K562 (cell line): ENCODE results near the gene CNOT11. TPM values are rescaled to one million over a fixed set of nuclear protein-coding genes. Genes with fewer than 3 reads are reported as not detected.

ENCODE experiments used
- ATAC-seq: fragments of 200-7000 bp; cut with Tn5 transposase; 3 replicates; pipeline ENCODE4 v1.9.1; 2020; ENCODE audit warnings: moderate library complexity
- BruUV-seq: library from RNA; stranded (reverse); fragments of 400-500 nt; replicated peaks from 2 replicates; lab custom pipeline; 2021; lab: Mats Ljungman, UMichigan
- CTCF ChIA-PET: fragments of 300-600 bp; formaldehyde crosslinking; extraction: SDS; loops from one replicate; lab custom pipeline; 2021; ENCODE audit warnings: low intra/inter-chr PET ratio; lab: Yijun Ruan, JAX
- POLR2A ChIA-PET: fragments of 300-600, 350-650 bp; sonication (Branson Sonifier 250); formaldehyde crosslinking; extraction: SDS; loops from one replicate; lab custom pipeline; 2021; ENCODE audit warnings: antibody characterized with exemption, inconsistent platforms; lab: Yijun Ruan, JAX
- DNase-seq, 4 experiments: peaks; one replicate each; pipeline versions ENCODE4 v3.0.0 to v3.0.0-alpha.2; 2011 to 2018; ENCODE audit warnings: low spot score in 3 of 4, mixed read lengths in 3 of 4; ENCODE audit errors: extremely low read depth in 1 of 4
- FAIRE-seq: peaks from 2 replicates; lab custom pipeline; 2011; peaks lifted over from hg19 to GRCh38; lab: Jason Lieb, UNC
- H2AFZ ChIP-seq: 2 replicates; pipeline ENCODE4 v1.6.0; 2011; ENCODE audit warnings: low read depth, low read length, control low read depth, inconsistent platforms
- H3K27ac ChIP-seq: fragments of 200-600 bp; 3 replicates; pipeline ENCODE4 v1.8.0; 2011; ENCODE audit warnings: low read depth, mild to moderate bottlenecking, control low read depth, inconsistent platforms, low read length, moderate library complexity, mixed read lengths; ENCODE audit errors: extremely low read depth
- H3K27me3 ChIP-seq, 2 experiments: fragments of 300-600 bp in 1 of 2; 2 replicates in 1 of 2; 3 replicates in 1 of 2; pipeline versions ENCODE4 v1.6.0 to v1.8.0; 2011; ENCODE audit warnings: inconsistent platforms in 2 of 2, low read length in 2 of 2, mild to moderate bottlenecking in 1 of 2, mixed read lengths in 1 of 2, moderate library complexity in 1 of 2; ENCODE audit not compliant: control insufficient read depth in 2 of 2, insufficient read depth in 2 of 2
- H3K36me3 ChIP-seq: fragments of 300-600 bp; 3 replicates; pipeline ENCODE4 v1.8.0; 2011; ENCODE audit warnings: mild to moderate bottlenecking, low read length, inconsistent platforms; ENCODE audit not compliant: control insufficient read depth, insufficient read depth
- H3K4me1 ChIP-seq, 2 experiments: fragments of 200-600 bp in 1 of 2; replicated peaks in 1 of 2; 2 replicates in 1 of 2; 3 replicates in 1 of 2; pipeline versions ENCODE4 v1.5.1 to v1.8.0; 2011; ENCODE audit warnings: inconsistent platforms in 2 of 2, low read length in 2 of 2, mild to moderate bottlenecking in 1 of 2, mixed read lengths in 1 of 2, moderate library complexity in 1 of 2; ENCODE audit not compliant: control insufficient read depth in 2 of 2, insufficient read depth in 2 of 2
- H3K4me2 ChIP-seq: 2 replicates; pipeline ENCODE4 v1.6.1; 2011; ENCODE audit warnings: low read length, control low read depth, inconsistent platforms, mixed read lengths; ENCODE audit not compliant: insufficient read depth
- H3K4me3 ChIP-seq: fragments of 200-600 bp; sonication (generic), shearing (Covaris generic); 2 replicates; pipeline ENCODE4 v1.5.1; 2016; ENCODE audit warnings: control low read depth, inconsistent platforms
- H3K79me2 ChIP-seq: fragments of 200-600 bp; 3 replicates; pipeline ENCODE4 v1.8.0; 2011; ENCODE audit warnings: low read length, inconsistent platforms; ENCODE audit not compliant: control insufficient read depth, insufficient read depth
- H3K9ac ChIP-seq, 2 experiments: 2 replicates each; pipeline versions ENCODE4 v1.6.0 to v1.6.1; 2011; ENCODE audit warnings: low read depth in 2 of 2, low read length in 2 of 2, control low read depth in 1 of 2, inconsistent platforms in 1 of 2, mild to moderate bottlenecking in 1 of 2, mixed read lengths in 1 of 2; ENCODE audit not compliant: insufficient read depth in 1 of 2
- H3K9me1 ChIP-seq: one replicate; pipeline ENCODE4 v1.6.0; 2011; ENCODE audit warnings: inconsistent platforms, mild to moderate bottlenecking, low read length, moderate library complexity; ENCODE audit not compliant: control insufficient read depth, insufficient read depth
- H3K9me3 ChIP-seq: replicated peaks from 2 replicates; pipeline ENCODE4 v1.5.1; 2011; ENCODE audit warnings: low read depth, low read length, inconsistent platforms; ENCODE audit not compliant: control insufficient read depth, insufficient read depth
- H4K20me1 ChIP-seq: replicated peaks from 2 replicates; pipeline ENCODE4 v1.6.1; 2011; ENCODE audit warnings: low read length, inconsistent platforms, mixed read lengths; ENCODE audit not compliant: control insufficient read depth, insufficient read depth
- BRCA1 ChIP-seq, 2 experiments: fragments of 450-650 bp in 1 of 2; sonication (generic) in 1 of 2; formaldehyde crosslinking in 1 of 2; IDR thresholded peaks; 2 replicates each; pipeline versions ENCODE4 v1.5.0 to v1.6.1; 2017 to 2020; ENCODE audit warnings: mild to moderate bottlenecking in 1 of 2, missing genetic modification reagents in 1 of 2
- ELF4 ChIP-seq: fragments of 450-650 bp; formaldehyde crosslinking; IDR thresholded peaks from 2 replicates; pipeline ENCODE4 v1.4.0; 2022; ENCODE audit warnings: missing genetic modification characterization
- ERF ChIP-seq: fragments of 450-650 bp; formaldehyde crosslinking; IDR thresholded peaks from 2 replicates; pipeline ENCODE4 v1.4.0; 2020; ENCODE audit warnings: mild to moderate bottlenecking, mixed read lengths
- FOXP1 ChIP-seq: sonication (generic); formaldehyde crosslinking; IDR thresholded peaks from 2 replicates; pipeline ENCODE4 v1.8.0; 2022; ENCODE audit warnings: mild to moderate bottlenecking, missing genetic modification reagents
- TCF7 ChIP-seq: sonication (generic); IDR thresholded peaks from 2 replicates; pipeline ENCODE4 v1.6.1; 2016; ENCODE audit warnings: antibody characterized with exemption, borderline replicate concordance
- ZC3H11A ChIP-seq: IDR thresholded peaks from 2 replicates; pipeline ENCODE4 v1.6.1; 2012; ENCODE audit warnings: low read depth, low read length, improper control_type of control experiment
- ZFPM2 ChIP-seq: fragments of 250-450 bp; sonication (Bioruptor Pico); IDR thresholded peaks from 2 replicates; pipeline ENCODE4 v1.5.1; 2022; ENCODE audit warnings: mild to moderate bottlenecking
- ZNF146 ChIP-seq: IDR thresholded peaks from one replicate; pipeline ENCODE4 v1.6.1; 2018; ENCODE audit warnings: missing compliant biosample characterization; ENCODE audit not compliant: unreplicated experiment
- ZNF165 ChIP-seq: fragments of 250-450 bp; sonication (Bioruptor Pico); IDR thresholded peaks from 2 replicates; pipeline ENCODE4 v1.4.0; 2020; ENCODE audit warnings: borderline replicate concordance
- ZNF232 ChIP-seq: sonication (generic); formaldehyde crosslinking; IDR thresholded peaks from 2 replicates; pipeline ENCODE4 v1.8.0; 2022; ENCODE audit warnings: mild to moderate bottlenecking, missing genetic modification reagents
- ZNF274 ChIP-seq: IDR thresholded peaks from 2 replicates; pipeline ENCODE4 v1.6.1; 2011; ENCODE audit warnings: low read depth, mild to moderate bottlenecking, low read length, moderate library complexity, borderline replicate concordance
- ZNF354B ChIP-seq: fragments of 250-450 bp; sonication (Bioruptor Pico); IDR thresholded peaks from 2 replicates; pipeline ENCODE4 v1.4.0; 2020
- WGBS: fragments of 100-300 bp; shearing (Covaris generic); methylation state at CpG from one replicate; pipeline ENCODE4 v1.1.6; 2016; ENCODE audit warnings: low coverage, mixed read lengths; ENCODE audit not compliant: insufficient coverage; ENCODE audit errors: missing lambda C conversion rate; 5-methylcytosine and 5-hydroxymethylcytosine counted together
- in situ Hi-C: fragments of 300-500 bp; cut with MboI; formaldehyde crosslinking; loops from 4 replicates; pipeline ENCODE4 v1.15.0; 2018; ENCODE audit warnings: inconsistent platforms, mixed read lengths
- intact Hi-C: fragments of 100-400 bp; cut with micrococcal nuclease; formaldehyde crosslinking; loops from 2 replicates; pipeline ENCODE4 v1.14.2; 2022
- polyA plus RNA-seq, 8 experiments: library from polyadenylated mRNA; depleted of rRNA in 4 of 8; stranded (reverse) in 5 of 8; unstranded in 3 of 8; fragments of >200 nt; fragmentation: Nextera tagmentation in 2 of 8; fragmentation: Illumina TruSeq in 1 of 8; extraction: Ambion mirVana in 2 of 8; extraction: Trizol in 1 of 8; gene quantifications; 2 replicates each; pipeline versions ENCODE4 v1.2.1 to v1.2.3, GENCODE V29; 2011 to 2014; ENCODE audit warnings: inconsistent platforms in 1 of 8, missing spikeins in 1 of 8
- total RNA-seq, 7 experiments: library from RNA; depleted of rRNA in 6 of 7; stranded (reverse); fragments of >200 nt in 6 of 7; fragmentation: Illumina TruSeq in 2 of 7; extraction: Trizol in 2 of 7; gene quantifications; 2 replicates each; pipeline versions ENCODE4 v1.2.1 to v1.2.3, GENCODE V29; 2011 to 2021; ENCODE audit warnings: low replicate concordance in 1 of 7
- TF ChIP-seq, protein P1 (sequence below): fragments of 450-650 bp; formaldehyde crosslinking; IDR thresholded peaks from 2 replicates; pipeline ENCODE4 v1.4.0; 2020; ENCODE audit warnings: mild to moderate bottlenecking, moderate library complexity
- TF ChIP-seq, protein P2 (sequence below): fragments of 200-400 bp; formaldehyde crosslinking; IDR thresholded peaks from 2 replicates; pipeline ENCODE4 v1.6.1; 2017; ENCODE audit warnings: mild to moderate bottlenecking, low read depth, low read length, moderate library complexity
- TF ChIP-seq, protein P3 (sequence below): fragments of 450-650 bp; formaldehyde crosslinking; IDR thresholded peaks from 2 replicates; pipeline ENCODE4 v1.4.0; 2020; ENCODE audit warnings: mild to moderate bottlenecking, moderate library complexity
- TF ChIP-seq, protein P4 (sequence below): sonication (generic); formaldehyde crosslinking; IDR thresholded peaks from 2 replicates; pipeline ENCODE4 v1.8.0; 2023; ENCODE audit warnings: mild to moderate bottlenecking, missing genetic modification reagents

Gene CNOT11
- total and polyA plus RNA-seq, 9 of the 15 experiments (the other 6 are each of a cell fraction or from before 2014, with no cell fraction given) = 12.7 to 163 (median 64.2) TPM

DNA sequence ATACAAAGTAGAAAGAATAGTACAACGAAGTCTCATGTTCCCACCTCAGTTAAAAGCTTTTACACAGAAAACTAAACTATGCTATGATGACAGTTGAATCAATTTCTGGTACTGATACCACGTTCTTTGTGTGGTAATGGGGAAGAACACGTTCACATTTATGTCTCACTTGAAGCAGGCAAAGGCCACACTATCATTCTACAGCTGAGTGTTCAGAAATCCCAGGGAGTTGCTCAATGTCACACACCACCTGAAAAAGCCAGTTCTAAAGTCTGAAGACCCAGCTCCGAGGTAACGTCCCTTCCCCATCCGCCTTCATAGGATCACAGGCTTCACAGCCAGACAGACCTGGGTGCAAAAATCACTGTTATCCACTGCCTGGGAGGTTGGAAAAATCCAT is 46.9 kb downstream of the CNOT11 start (continued):
- TF ChIP-seq, protein P1, sequence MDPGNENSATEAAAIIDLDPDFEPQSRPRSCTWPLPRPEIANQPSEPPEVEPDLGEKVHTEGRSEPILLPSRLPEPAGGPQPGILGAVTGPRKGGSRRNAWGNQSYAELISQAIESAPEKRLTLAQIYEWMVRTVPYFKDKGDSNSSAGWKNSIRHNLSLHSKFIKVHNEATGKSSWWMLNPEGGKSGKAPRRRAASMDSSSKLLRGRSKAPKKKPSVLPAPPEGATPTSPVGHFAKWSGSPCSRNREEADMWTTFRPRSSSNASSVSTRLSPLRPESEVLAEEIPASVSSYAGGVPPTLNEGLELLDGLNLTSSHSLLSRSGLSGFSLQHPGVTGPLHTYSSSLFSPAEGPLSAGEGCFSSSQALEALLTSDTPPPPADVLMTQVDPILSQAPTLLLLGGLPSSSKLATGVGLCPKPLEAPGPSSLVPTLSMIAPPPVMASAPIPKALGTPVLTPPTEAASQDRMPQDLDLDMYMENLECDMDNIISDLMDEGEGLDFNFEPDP (CRISPR knock-in tag) = no peak

DNA sequence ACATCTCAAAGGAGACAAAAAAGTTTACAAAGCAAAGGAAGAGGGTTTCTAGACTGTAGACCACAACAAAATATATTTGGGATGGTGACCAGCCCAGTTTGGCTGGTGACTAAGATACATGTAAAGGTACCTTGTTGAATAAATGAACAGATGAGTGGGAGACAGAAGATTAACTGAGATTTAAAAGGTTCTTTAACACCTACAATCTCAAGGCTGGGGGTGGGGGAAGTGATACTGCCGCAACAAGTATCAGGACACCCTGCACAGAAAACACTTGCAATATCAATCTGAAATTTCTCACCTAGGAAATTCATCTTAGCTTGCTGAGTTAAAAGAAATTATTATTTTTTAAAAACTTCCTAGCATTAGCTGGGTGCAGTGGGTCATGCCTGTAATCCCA is 47.5 kb downstream of the CNOT11 start:
- H3K27me3 ChIP-seq = no peaks in the 10 kb centered on the region
- peaks cover 13% of the 10 kb centered on the region for H4K20me1 ChIP-seq
- no peak overlapping the region for H2AFZ ChIP-seq
- in situ Hi-C loops (no loop called here), intact Hi-C loops (no loop called here)
- H3K4me1 ChIP-seq = peaks cover 0 to 3% of the 10 kb centered on the region in 2 experiments; a peak in 3 of 5 replicates
- ChIA-PET POLR2A (interaction anchor here (2.2 kb wide), 1 partner anchor 9 kb away, joined by 9 read pairs; the partner anchor contains the start of gene RNF149), CTCF (no interaction called here)
- no TSS peak for BruUV-seq
- no peak for DNase-seq
- no peak for ATAC-seq
- H3K9ac ChIP-seq = no peak overlapping the region
- peaks cover 37% of the 10 kb centered on the region for H3K36me3 ChIP-seq
- 89% methylated on average over 1 of the region's 1 CpG for WGBS
- H3K9me3 ChIP-seq = no peaks in the 10 kb centered on the region
- H3K79me2 ChIP-seq = peaks cover 94% of the 10 kb centered on the region
- no peaks in the 10 kb centered on the region for H3K9me1 ChIP-seq
- H3K27ac ChIP-seq = no peak overlapping the region
- no peak overlapping the region for H3K4me3 ChIP-seq
- H3K4me2 ChIP-seq = no peak overlapping the region
- no peak for FAIRE-seq
- TF ChIP-seq ERF (CRISPR knock-in tag) (no peak), ZNF165 (CRISPR knock-in tag) (no peak), FOXP1 (CRISPR knock-in tag) (no peak), ZNF274 (no peak), TCF7 (no peak), ZNF354B (no peak), ZNF232 (CRISPR knock-in tag) (no peak), ELF4 (CRISPR knock-in tag) (no peak), BRCA1 (IDR thresholded peaks at IDR 0.05) (no peak), BRCA1 (CRISPR knock-in tag; IDR thresholded peaks at IDR 0.05) (no peak), ZC3H11A (no peak), ZFPM2 (CRISPR knock-in tag) (no peak), ZNF146 (no peak)
- TF ChIP-seq, protein P2, sequence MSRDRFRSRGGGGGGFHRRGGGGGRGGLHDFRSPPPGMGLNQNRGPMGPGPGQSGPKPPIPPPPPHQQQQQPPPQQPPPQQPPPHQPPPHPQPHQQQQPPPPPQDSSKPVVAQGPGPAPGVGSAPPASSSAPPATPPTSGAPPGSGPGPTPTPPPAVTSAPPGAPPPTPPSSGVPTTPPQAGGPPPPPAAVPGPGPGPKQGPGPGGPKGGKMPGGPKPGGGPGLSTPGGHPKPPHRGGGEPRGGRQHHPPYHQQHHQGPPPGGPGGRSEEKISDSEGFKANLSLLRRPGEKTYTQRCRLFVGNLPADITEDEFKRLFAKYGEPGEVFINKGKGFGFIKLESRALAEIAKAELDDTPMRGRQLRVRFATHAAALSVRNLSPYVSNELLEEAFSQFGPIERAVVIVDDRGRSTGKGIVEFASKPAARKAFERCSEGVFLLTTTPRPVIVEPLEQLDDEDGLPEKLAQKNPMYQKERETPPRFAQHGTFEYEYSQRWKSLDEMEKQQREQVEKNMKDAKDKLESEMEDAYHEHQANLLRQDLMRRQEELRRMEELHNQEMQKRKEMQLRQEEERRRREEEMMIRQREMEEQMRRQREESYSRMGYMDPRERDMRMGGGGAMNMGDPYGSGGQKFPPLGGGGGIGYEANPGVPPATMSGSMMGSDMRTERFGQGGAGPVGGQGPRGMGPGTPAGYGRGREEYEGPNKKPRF = no peak
- TF ChIP-seq, protein P3, sequence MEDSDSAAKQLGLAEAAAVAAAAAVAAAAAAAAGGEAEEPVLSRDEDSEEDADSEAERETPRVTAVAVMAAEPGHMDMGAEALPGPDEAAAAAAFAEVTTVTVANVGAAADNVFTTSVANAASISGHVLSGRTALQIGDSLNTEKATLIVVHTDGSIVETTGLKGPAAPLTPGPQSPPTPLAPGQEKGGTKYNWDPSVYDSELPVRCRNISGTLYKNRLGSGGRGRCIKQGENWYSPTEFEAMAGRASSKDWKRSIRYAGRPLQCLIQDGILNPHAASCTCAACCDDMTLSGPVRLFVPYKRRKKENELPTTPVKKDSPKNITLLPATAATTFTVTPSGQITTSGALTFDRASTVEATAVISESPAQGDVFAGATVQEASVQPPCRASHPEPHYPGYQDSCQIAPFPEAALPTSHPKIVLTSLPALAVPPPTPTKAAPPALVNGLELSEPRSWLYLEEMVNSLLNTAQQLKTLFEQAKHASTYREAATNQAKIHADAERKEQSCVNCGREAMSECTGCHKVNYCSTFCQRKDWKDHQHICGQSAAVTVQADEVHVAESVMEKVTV (CRISPR knock-in tag) = no peak
- TF ChIP-seq, protein P4, sequence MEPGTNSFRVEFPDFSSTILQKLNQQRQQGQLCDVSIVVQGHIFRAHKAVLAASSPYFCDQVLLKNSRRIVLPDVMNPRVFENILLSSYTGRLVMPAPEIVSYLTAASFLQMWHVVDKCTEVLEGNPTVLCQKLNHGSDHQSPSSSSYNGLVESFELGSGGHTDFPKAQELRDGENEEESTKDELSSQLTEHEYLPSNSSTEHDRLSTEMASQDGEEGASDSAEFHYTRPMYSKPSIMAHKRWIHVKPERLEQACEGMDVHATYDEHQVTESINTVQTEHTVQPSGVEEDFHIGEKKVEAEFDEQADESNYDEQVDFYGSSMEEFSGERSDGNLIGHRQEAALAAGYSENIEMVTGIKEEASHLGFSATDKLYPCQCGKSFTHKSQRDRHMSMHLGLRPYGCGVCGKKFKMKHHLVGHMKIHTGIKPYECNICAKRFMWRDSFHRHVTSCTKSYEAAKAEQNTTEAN (CRISPR knock-in tag) = no peak
